GM04504 (cell line): ENCODE measurements around the gene CERS6.

ENCODE experiments used
- DNase-seq: peaks from one replicate; pipeline ENCODE4 v3.0.0-alpha.2; 2012; ENCODE audit warnings: low read depth

Gene CERS6

GRCh38 chr2:168530982-168531622 is 75.0 kb downstream of the CERS6 start:
- no peak for DNase-seq

GRCh38 chr2:168534926-168535325 is 78.9 kb downstream of the CERS6 start:
- DNase-seq, result no peak

- no peak for DNase-seq
These were observed 80.9 kb downstream of the CERS6 start for GRCh38 chr2:168536925-168537466.

- DNase-seq, result no peak
These were observed 82.1 kb downstream of the CERS6 start for GRCh38 chr2:168538133-168538532.

- no peak for DNase-seq
These were observed 82.5 kb downstream of the CERS6 start for GRCh38 chr2:168538534-168538933.

- no peak for DNase-seq
These were observed 83.9 kb downstream of the CERS6 start for GRCh38 chr2:168539945-168540344.

GRCh38 chr2:168541858-168542257 is 85.8 kb downstream of the CERS6 start:
- DNase-seq, result no peak

- no peak for DNase-seq
These were observed 87.0 kb downstream of the CERS6 start for GRCh38 chr2:168543037-168543436.

GRCh38 chr2:168543935-168544334 is 87.9 kb downstream of the CERS6 start:
- no peak for DNase-seq

GRCh38 chr2:168545439-168546082 is 89.5 kb downstream of the CERS6 start:
- DNase-seq, result peak; percentile 66

GRCh38 chr2:168550670-168551069 is 94.6 kb downstream of the CERS6 start:
- DNase-seq, result no peak

- DNase-seq, result no peak
These were observed 96.4 kb downstream of the CERS6 start for GRCh38 chr2:168552450-168552856.

GRCh38 chr2:168555283-168555682 is 99.2 kb downstream of the CERS6 start:
- no peak for DNase-seq

- DNase-seq, result no peak
These were observed 103.1 kb downstream of the CERS6 start for GRCh38 chr2:168559187-168559586.

- DNase-seq, result no peak
These were observed 104.9 kb downstream of the CERS6 start for GRCh38 chr2:168560817-168561499.

- no peak for DNase-seq
These were observed 105.9 kb downstream of the CERS6 start for GRCh38 chr2:168561991-168562390.

- no peak for DNase-seq
These were observed 106.9 kb downstream of the CERS6 start for GRCh38 chr2:168562971-168563370.

- no peak for DNase-seq
These were observed 108.6 kb downstream of the CERS6 start for GRCh38 chr2:168564641-168565040.

GRCh38 chr2:168565112-168565511 is 109.0 kb downstream of the CERS6 start:
- DNase-seq, result peak; percentile 17

GRCh38 chr2:168565512-168565911 is 109.4 kb downstream of the CERS6 start:
- DNase-seq, result no peak

GRCh38 chr2:168566974-168567665 is 111.0 kb downstream of the CERS6 start:
- no peak for DNase-seq

- no peak for DNase-seq
These were observed 111.8 kb downstream of the CERS6 start for GRCh38 chr2:168567836-168568235.
